Thyroid gland (tissue), 4 donors: ENCODE measurements around the gene FYB2. TPM values are rescaled to one million over a fixed set of nuclear protein-coding genes. Genes with fewer than 3 reads are reported as not detected.

Experiments
- DNase-seq, 2 donors: peaks; one replicate each; pipeline ENCODE4 v3.0.0-alpha.2; 2019
- H3K27ac ChIP-seq, 3 donors: fragments of 200-600 bp; sonication (generic); 1 replicate in 2 of 3; 2 replicates in 1 of 3; pipeline ENCODE4 v1.5.1; 2016 to 2019; ENCODE audit warnings: mild to moderate bottlenecking in 1 of 3, moderate library complexity in 1 of 3
- H3K27me3 ChIP-seq: fragments of 200-600 bp; sonication (generic); one replicate; pipeline ENCODE4 v1.5.1; 2019
- H3K36me3 ChIP-seq, 2 donors: fragments of 200-600 bp; sonication (generic); one replicate each; pipeline ENCODE4 v1.5.1; 2016 to 2019
- H3K4me1 ChIP-seq, 2 donors: fragments of 200-600 bp; sonication (generic); one replicate each; pipeline ENCODE4 v1.5.1; 2017 to 2019
- H3K4me3 ChIP-seq, 3 donors: fragments of 200-600 bp; sonication (generic); replicated peaks in 1 of 3; 1 replicate in 2 of 3; 2 replicates in 1 of 3; pipeline ENCODE4 v1.5.1; 2016; ENCODE audit warnings: mild to moderate bottlenecking in 1 of 3
- H3K9me3 ChIP-seq: fragments of 200-600 bp; sonication (generic); one replicate; pipeline ENCODE4 v1.5.1; 2017
- CTCF ChIP-seq, 6 experiments: fragments of 200-600 bp in 3 of 6; fragments of 450-650 bp in 3 of 6; sonication (generic) in 3 of 6; IDR thresholded peaks; one replicate each; pipeline ENCODE4 v1.5.1; 2016 to 2019; ENCODE audit warnings: antibody characterized with exemption in 6 of 6, mild to moderate bottlenecking in 2 of 6, inconsistent platforms in 1 of 6, moderate library complexity in 1 of 6
- POLR2A ChIP-seq, 2 donors: fragments of 450-650 bp; IDR thresholded peaks; one replicate each; pipeline ENCODE4 v1.6.1; 2017; ENCODE audit warnings: antibody characterized with exemption in 2 of 2, mild to moderate bottlenecking in 2 of 2, moderate library complexity in 1 of 2
- WGBS, 2 donors: methylation state at CpG; one replicate each; pipeline ENCODE4 v1.1.5; 2017; 5-methylcytosine and 5-hydroxymethylcytosine counted together
- intact Hi-C: fragments of 100-400 bp; cut with DNase I; formaldehyde crosslinking; loops from one replicate; pipeline ENCODE4 v1.15.1; 2023
- total RNA-seq, 4 donors: library from RNA; depleted of rRNA; stranded (reverse); fragments of >200 nt; gene quantifications; one replicate each; pipeline ENCODE4 v1.2.3, GENCODE V29; 2016

The FYB2 gene
- total RNA-seq, 4 donors from 2014 or later: 0.13 to 1.6 (median 0.78) TPM; not detected in 1

GRCh38 chr1:56824271-56824670 is 5.1 kb upstream of the FYB2 start:
- WGBS, 2 donors: 100% methylated on average over 2 of the region's 2 CpGs
- Histone ChIP-seq H3K9me3 (no peaks in the 10 kb centered on the region), H3K27ac (no peak overlapping the region), H3K27me3 (no peaks in the 10 kb centered on the region), H3K4me1 (peaks cover 2 to 3% of the 10 kb centered on the region in 2 donors), H3K4me3 (no peak overlapping the region), H3K36me3 (no peaks in the 10 kb centered on the region)
- intact Hi-C loops: loop anchor here (10.0 kb wide), 1 partner anchor 1539 kb away; no protein-coding TSS in a partner anchor
- TF ChIP-seq POLR2A (IDR thresholded peaks at IDR 0.05) (no peak), CTCF (IDR thresholded peaks at IDR 0.05) (no peak)
- DNase-seq: no peak

GRCh38 chr1:56821462-56821797 is 2.2 kb upstream of the FYB2 start:
- Histone ChIP-seq H3K27me3 (no peaks in the 10 kb centered on the region), H3K4me3 (no peak overlapping the region), H3K9me3 (no peaks in the 10 kb centered on the region), H3K4me1 (peaks cover 12% of the 10 kb centered on the region in 2 donors), H3K27ac (no peak overlapping the region), H3K36me3 (no peaks in the 10 kb centered on the region)
- intact Hi-C loops: loop anchor here (10.0 kb wide), 1 partner anchor 1537 kb away; no protein-coding TSS in a partner anchor
- no peak for DNase-seq
- WGBS, 2 donors: 0% methylated on average over 1 of the region's 1 CpG
- TF ChIP-seq CTCF (IDR thresholded peaks at IDR 0.05): no peak
- TF ChIP-seq POLR2A (IDR thresholded peaks at IDR 0.05): no peak

- Histone ChIP-seq H3K4me3 (no peak overlapping the region), H3K36me3 (no peaks in the 10 kb centered on the region), H3K9me3 (no peaks in the 10 kb centered on the region), H3K27ac (no peak overlapping the region), H3K27me3 (no peaks in the 10 kb centered on the region), H3K4me1 (peaks cover 12% of the 10 kb centered on the region in 2 donors)
- TF ChIP-seq CTCF (IDR thresholded peaks at IDR 0.05) (peak; percentile 79 to 94 (median 90)), POLR2A (IDR thresholded peaks at IDR 0.05) (no peak)
- WGBS, 2 donors: 20 to 32% methylated on average over 7 of the region's 7 CpGs
- intact Hi-C loops: loop anchor here (10.0 kb wide), 1 partner anchor 1536 kb away; no protein-coding TSS in a partner anchor
- peak; percentile 77 to 89 for DNase-seq
Measured at GRCh38 chr1:56820755-56821461, 1.7 kb upstream of the FYB2 start.

GRCh38 chr1:56817716-56818463 is 1.3 kb downstream of the FYB2 start:
- WGBS, 2 donors: 84 to 90% methylated on average over 6 of the region's 6 CpGs
- Histone ChIP-seq H3K27ac (no peak overlapping the region), H3K36me3 (no peaks in the 10 kb centered on the region), H3K27me3 (no peaks in the 10 kb centered on the region), H3K4me3 (no peak overlapping the region), H3K4me1 (peaks cover 12% of the 10 kb centered on the region in 2 donors), H3K9me3 (no peaks in the 10 kb centered on the region)
- TF ChIP-seq POLR2A (IDR thresholded peaks at IDR 0.05) (no peak), CTCF (IDR thresholded peaks at IDR 0.05) (no peak)
- DNase-seq: no peak
- intact Hi-C loops: no loop called here

GRCh38 chr1:56816909-56817308 is 2.3 kb downstream of the FYB2 start:
- no peaks in the 10 kb centered on the region for H3K36me3 ChIP-seq
- no peak overlapping the region for H3K4me3 ChIP-seq
- H3K4me1 ChIP-seq: peaks cover 12% of the 10 kb centered on the region in 2 donors
- H3K9me3 ChIP-seq: no peaks in the 10 kb centered on the region
- H3K27me3 ChIP-seq: no peaks in the 10 kb centered on the region
- no peak overlapping the region for H3K27ac ChIP-seq
- WGBS, 2 donors: 76 to 87% methylated on average over 4 of the region's 4 CpGs
- intact Hi-C loops: no loop called here
- no peak for TF ChIP-seq POLR2A (IDR thresholded peaks at IDR 0.05)
- TF ChIP-seq CTCF (IDR thresholded peaks at IDR 0.05): no peak
- no peak for DNase-seq
